GM18867 (cell line): Measurements from ENCODE around the gene C19orf44.
"Not testable (repeated sequence)": the region's sequence is repeated elsewhere in the genome, so short reads cannot be mapped to it uniquely, and the experiment has no call there.

Experiments
- ATAC-seq: cut with Tn5 transposase; IDR thresholded peaks from one replicate; pipeline ENCODE4 v1.9.1; 2021; ENCODE audit warnings: mild to moderate bottlenecking, moderate library complexity; ENCODE audit not compliant: unreplicated experiment

Gene C19orf44

DNA sequence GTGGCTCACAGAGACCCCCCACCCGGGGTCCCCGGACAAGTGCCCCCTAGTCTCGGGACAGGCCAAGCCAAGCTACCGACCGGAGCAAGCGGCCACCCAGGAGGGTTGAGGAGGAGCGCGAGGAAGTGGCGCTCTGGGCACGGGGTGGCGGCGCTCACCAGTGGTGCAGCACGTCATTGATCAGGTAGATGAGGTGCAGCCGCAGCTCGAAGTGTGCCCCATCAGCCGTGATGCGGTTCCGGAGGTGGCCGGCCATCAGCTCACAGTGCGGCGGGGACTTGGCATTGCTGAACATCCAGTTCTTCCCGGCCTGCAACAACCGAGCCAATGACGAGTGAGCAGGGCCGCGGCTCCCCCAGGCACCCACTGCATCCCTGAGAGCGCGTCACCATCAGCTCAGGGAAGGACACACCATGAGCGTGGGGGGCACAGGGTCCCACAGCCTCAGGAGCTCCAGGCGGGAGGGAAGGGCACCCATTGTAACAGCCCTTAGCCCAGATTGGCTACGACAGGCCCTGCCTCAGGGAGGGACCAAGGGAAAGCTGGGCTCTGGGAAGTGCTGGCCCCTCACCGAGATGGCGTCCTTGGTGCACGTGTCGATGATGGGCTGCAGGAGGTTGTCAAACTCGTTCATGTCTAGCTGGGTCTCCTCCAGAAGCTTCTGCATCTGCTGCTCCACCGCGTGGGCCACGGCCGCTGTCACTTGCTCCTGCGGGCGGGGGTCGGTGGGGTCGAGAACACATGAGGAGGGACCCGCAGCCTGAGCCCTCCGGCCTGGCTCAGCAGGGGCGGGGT is 36.4 kb downstream of the C19orf44 start:
- no peak for ATAC-seq

GRCh38 chr19:16535381-16535780 is 39.2 kb downstream of the C19orf44 start:
- ATAC-seq, result no peak

GRCh38 chr19:16536130-16536529 is 39.9 kb downstream of the C19orf44 start:
- ATAC-seq, result no peak

DNA sequence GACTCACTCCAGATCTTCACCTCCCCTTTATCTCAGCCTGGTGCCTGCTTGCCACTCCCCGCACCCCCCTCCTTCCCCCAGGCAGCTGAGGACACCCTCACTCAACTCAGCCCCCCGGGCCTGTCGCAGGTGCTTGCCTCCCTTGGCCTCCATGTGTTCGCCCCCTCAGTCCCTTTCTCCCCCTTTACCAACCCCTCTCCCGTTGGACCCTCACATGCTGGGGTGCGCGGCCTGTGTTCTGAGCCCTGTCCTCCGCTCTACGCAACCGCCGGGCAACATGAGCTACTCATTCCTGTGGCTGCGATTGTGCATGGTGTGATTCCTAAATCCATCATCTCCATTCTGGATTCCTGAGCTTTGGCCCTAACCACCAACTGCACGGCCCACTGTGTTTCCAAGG is 40.9 kb downstream of the C19orf44 start:
- ATAC-seq, result no peak

DNA sequence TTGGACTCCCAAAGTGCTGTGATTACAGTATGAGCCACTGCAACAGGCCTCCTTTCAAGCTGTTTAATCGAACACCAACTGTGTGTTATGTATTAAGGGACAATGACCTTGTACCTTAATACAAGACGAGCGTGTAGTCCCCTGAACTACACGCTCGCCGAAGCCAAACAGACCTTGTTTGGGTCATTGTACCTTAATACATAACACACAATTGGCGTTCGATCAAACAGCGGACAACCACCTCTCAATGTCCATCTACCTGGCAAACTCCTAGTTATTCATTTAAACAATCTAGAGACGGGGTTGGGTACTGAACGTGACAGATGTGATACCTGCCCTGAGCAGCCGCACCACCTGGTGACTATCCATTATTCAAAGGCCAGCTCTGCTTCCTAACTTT is 44.8 kb downstream of the C19orf44 start:
- no peak for ATAC-seq

- ATAC-seq, result peak; percentile 1
Observed at GRCh38 chr19:16541526-16542044, 45.4 kb downstream of the C19orf44 start.

GRCh38 chr19:16542045-16542909 is 46.1 kb downstream of the C19orf44 start, which contains the start of gene CHERP:
Gene CHERP (minus strand): TSS chr19:16542437. CDS start chr19:16542378, 59 bp downstream.
- ATAC-seq, result peak; percentile 72

GRCh38 chr19:16542910-16543472 is 46.8 kb downstream of the C19orf44 start:
- ATAC-seq, result no peak

DNA sequence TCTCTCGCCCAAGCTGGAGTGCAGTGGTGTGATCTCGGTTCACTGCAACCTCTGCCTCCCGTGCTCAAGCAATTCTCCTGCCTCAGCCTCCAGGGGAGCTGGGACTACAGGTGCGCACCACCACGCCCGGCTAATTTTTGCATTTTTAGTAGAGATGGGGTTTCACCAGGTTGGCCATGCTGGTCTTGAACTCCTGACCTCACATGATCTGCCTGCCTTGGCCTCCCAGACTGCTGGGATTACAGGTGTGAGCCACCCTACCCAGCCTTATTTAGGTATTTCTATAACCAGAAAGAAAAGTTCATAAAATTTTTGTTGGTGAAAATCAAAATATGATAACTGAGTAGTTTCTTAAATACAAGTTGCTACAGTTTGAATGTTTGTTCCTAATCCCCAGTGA is 47.5 kb downstream of the C19orf44 start:
- ATAC-seq, result not testable (repeated sequence)

GRCh38 chr19:16544473-16545231 is 48.5 kb downstream of the C19orf44 start:
- ATAC-seq, result no peak

DNA sequence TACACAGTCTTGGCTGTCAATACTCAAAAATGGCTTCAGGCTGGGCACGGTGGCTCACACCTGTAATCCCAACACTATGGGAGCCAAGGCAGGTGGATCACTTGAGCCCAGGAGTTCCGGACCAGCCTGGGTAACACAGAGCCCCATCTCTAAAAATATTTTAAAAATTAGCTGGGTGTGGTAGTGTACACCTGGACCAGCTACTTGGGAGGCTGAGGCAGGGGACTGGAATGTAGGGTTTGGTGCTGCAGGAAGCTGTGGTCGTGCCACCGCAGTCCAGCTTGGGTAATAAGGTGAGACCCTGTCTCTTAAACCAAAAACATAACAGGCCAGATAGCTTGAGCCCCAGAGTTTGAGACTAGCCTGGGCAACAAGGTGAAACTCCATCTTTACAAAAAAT is 52.8 kb downstream of the C19orf44 start:
- no peak for ATAC-seq

GRCh38 chr19:16551902-16552301 is 55.7 kb downstream of the C19orf44 start:
- ATAC-seq, result not testable (repeated sequence)

DNA sequence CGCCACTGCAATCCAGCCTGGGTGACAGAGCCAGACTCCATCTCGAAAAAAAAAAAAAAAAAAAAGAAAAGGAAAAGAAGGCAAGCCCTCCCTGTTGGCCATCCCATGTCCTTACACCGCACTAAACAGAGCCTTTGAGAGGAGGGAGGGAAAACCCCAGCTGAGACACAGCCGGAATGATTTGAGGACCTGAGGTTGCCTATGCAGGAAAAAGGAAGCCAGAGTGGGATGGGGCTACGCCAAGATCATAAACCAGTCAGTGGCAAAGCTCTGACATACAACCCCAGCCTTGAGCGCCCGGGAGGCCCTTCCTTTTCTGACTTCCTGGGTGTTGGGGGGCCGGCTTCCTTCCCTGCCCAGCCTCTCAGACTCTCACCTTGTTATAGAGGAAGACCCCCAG is 58.6 kb downstream of the C19orf44 start:
- no peak for ATAC-seq

GRCh38 chr19:16559780-16560276 is 63.6 kb downstream of the C19orf44 start:
- no peak for ATAC-seq

DNA sequence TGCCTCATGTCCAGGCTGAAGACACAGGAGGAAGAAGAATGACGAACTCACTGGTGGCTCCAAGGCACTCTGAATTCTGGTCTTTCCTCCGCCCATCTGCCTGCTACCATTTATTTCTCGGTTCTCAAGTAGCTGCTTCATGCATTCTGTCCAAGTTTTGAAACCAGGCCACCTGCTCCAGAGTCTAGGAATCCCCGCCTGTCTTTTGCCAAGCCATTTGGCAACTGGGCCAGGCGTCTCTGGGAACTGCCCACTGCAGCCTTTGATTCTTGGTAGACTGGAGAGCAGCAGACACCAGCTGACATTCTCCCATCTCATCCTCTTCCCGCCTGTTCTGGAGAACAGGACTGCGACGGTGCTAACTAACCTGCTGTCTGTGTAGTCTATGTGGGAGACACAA is 65.2 kb downstream of the C19orf44 start:
- ATAC-seq, result no peak

DNA sequence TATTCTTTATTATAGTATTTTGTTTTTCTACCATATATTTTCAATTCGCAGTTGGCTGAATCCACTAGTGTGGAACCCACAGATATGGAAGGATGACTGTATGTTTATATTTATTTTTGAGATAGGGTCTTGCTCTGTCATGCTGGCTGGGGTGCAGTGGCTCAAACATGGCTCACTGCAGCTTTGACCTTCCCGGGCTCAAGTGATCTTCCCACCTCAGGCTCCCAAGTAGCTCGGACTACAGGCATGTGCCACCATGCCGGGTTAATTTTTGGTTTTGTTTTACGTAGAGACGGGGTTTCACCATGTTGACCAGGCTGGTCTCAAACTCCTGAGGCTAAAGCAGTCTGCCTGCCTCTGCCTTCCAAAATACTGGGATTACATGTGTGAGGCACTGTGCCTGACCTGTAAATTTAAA is 66.4 kb downstream of the C19orf44 start:
- ATAC-seq, result no peak

GRCh38 chr19:16564842-16565241 is 68.6 kb downstream of the C19orf44 start:
- ATAC-seq, result no peak

- no peak for ATAC-seq
Observed at GRCh38 chr19:16566161-16566560, 70.0 kb downstream of the C19orf44 start.

DNA sequence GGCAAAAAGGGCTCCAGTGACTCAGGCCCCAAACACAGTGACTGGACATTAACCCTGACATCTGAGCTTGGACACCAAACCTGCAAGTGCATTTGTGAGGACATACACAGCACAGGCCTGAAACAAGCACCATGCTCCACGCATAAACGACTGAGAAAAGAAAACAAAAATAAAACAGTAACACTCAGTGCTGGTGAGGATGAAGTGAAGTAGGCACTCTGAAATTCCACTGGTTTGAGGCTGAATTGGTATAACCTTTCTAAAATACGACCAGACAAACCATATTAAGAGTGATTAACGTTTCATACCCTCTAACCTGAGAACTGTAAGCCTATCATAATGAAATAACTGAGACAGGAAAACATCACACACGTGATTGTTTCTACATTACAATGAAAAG is 70.5 kb downstream of the C19orf44 start:
- ATAC-seq, result no peak

GRCh38 chr19:16569609-16570320 is 73.6 kb downstream of the C19orf44 start:
- ATAC-seq, result no peak
